Effector memory CD4-positive, alpha-beta T cell (primary cell): Measurements from ENCODE around the gene VWA1.

Experiments used
- DNase-seq, 3 donors: peaks; one replicate each; pipeline ENCODE4 v3.0.0-alpha.2; 2020
- H3K27ac ChIP-seq: 2 replicates; pipeline ENCODE4 v1.7.0; 2013; ENCODE audit warnings: mild to moderate bottlenecking, low read length, moderate library complexity; ENCODE audit not compliant: insufficient read depth, poor library complexity, severe bottlenecking
- H3K27me3 ChIP-seq: replicated peaks from 2 replicates; pipeline ENCODE4 v1.7.0; 2013; ENCODE audit warnings: mild to moderate bottlenecking, low read length; ENCODE audit not compliant: insufficient read depth, control insufficient read depth, poor library complexity, severe bottlenecking
- H3K36me3 ChIP-seq: 2 replicates; pipeline ENCODE4 v1.7.0; 2013; ENCODE audit warnings: mild to moderate bottlenecking, low read length, moderate library complexity; ENCODE audit not compliant: control insufficient read depth, insufficient read depth
- H3K4me1 ChIP-seq: 2 replicates; pipeline ENCODE4 v1.7.0; 2013; ENCODE audit warnings: low read length, mild to moderate bottlenecking; ENCODE audit not compliant: control insufficient read depth, insufficient read depth, poor library complexity, severe bottlenecking
- H3K4me3 ChIP-seq: 2 replicates; pipeline ENCODE4 v1.7.0; 2013; ENCODE audit warnings: low read length, low read depth, mild to moderate bottlenecking; ENCODE audit not compliant: insufficient read depth, poor library complexity, severe bottlenecking
- H3K9me3 ChIP-seq: 2 replicates; pipeline ENCODE4 v1.7.0; 2013; ENCODE audit warnings: mild to moderate bottlenecking, low read length, moderate library complexity; ENCODE audit not compliant: control insufficient read depth
- total RNA-seq, 3 donors: gene quantifications; one replicate each; lab custom pipeline; 2026; lab: John Stamatoyannopoulos, UW

VWA1 gene, protein sequence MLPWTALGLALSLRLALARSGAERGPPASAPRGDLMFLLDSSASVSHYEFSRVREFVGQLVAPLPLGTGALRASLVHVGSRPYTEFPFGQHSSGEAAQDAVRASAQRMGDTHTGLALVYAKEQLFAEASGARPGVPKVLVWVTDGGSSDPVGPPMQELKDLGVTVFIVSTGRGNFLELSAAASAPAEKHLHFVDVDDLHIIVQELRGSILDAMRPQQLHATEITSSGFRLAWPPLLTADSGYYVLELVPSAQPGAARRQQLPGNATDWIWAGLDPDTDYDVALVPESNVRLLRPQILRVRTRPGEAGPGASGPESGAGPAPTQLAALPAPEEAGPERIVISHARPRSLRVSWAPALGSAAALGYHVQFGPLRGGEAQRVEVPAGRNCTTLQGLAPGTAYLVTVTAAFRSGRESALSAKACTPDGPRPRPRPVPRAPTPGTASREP
- 0 to 0.52 (median 0.09) reads per million in 3 donors for total RNA-seq

DNA sequence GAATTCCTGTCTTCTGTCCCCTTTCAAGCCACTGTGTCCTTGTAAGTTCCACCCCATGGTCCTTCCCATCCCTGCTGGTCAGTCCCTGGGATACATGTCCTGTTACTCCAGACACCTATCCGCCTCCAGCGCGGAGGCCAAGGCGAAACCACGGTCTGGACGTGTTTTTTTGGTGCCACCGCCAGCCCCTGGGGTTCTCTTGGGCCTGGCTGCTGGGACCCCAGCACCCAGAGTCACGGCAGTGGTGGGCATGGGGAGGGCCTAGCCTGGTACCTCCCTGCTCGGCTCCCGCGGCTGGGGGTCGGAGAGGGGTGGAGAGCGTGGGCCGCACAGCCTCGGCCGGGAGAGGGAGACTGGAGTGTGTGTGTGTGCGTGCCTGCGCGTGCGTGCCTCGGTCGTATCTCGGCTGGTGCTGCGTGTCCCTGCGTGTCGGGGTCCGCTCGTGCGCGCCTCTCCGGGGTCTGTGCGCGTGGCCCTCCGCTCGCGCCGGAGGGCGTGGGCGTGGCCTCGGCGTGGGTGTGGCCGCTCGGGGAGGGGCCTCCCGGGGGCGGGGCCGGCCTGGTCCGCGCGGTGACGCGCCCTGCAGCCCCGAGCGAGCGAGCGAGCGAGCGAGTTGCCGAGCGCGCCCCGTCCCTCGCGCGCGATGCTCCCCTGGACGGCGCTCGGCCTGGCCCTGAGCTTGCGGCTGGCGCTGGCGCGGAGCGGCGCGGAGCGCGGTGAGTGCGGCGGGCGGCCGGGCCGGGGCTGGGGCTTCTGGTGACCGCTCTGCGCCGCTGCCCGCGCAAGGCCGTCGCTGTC lies at the start of gene VWA1:
Gene VWA1, plus strand, starts transcription at position 585 of the 798 bp plus-strand sequence. Its CDS starts 59 bp downstream, at position 644.
- no peaks in the 10 kb centered on the region for H3K36me3 ChIP-seq
- peak; percentile 22 to 30 (median 22) for DNase-seq
- peak within 1 kb of the TSS; percentile 25 for H3K4me3 ChIP-seq
- H3K27ac ChIP-seq: no peak within 1 kb of the TSS
- H3K27me3 ChIP-seq: peaks cover 52% of the 10 kb centered on the region
- no peaks in the 10 kb centered on the region for H3K9me3 ChIP-seq
- H3K4me1 ChIP-seq: peaks cover 9% of the 10 kb centered on the region

GRCh38 chr1:1385931-1386330 lies 49.6 kb upstream of the VWA1 start:
- DNase-seq: no peak

DNA sequence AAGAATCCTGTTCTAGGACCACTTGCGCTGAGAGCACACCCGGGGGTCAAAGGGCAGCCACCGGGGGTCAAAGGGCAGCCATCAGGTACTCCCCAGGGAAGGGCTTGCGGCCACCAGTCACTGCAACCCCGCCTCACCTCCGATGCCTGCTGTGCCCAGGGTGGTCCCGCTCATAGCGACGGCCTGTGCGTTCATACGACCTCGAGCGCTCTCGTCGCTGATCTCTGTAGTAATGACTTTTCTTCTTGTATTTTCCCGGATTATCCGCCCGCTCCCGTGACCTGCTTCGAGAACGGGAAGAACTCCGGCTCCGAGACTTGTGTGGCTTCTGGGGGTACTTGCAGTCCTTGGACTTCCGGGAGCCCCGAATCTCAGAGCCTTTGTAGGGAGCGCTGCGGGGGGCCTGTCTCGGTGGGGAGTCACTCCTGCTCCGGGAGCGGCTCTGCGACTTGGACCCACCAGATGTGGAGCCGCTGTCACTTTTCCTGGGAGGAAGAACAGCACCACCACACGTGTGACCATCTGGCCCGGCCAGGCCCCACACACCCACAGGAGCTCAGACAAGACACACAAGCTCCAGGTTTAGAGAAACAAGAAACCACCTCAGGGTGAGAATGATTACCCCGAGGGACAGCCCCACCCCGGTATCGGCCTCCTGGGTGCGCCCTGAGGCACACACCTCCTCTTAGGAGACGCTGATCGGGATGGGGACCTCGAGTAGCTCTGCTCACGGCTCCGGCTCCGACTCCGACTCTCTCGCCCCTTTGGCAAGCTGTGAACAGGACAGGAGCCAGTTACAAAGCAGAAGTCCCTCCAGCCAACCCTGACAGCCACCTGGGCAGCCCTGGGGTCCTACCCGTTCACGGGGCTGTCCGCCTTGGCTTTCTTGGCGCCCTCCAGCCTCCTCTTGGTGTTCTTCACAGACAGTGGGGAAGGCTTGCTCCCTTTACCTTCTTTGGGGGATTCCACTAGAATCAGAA lies 48.1 kb upstream of the VWA1 start:
- H3K27ac ChIP-seq: no peak overlapping the region
- no peaks in the 10 kb centered on the region for H3K4me1 ChIP-seq
- H3K4me3 ChIP-seq: no peak overlapping the region
- no peaks in the 10 kb centered on the region for H3K27me3 ChIP-seq
- H3K36me3 ChIP-seq: peaks cover 67% of the 10 kb centered on the region
- H3K9me3 ChIP-seq: no peaks in the 10 kb centered on the region
- no peak for DNase-seq

More at GRCh38 chr1:1385931-1386330, 49.6 kb upstream of the VWA1 start:
- peaks cover 59% of the 10 kb centered on the region for H3K36me3 ChIP-seq
- no peaks in the 10 kb centered on the region for H3K4me1 ChIP-seq
- H3K9me3 ChIP-seq: no peaks in the 10 kb centered on the region
- H3K27ac ChIP-seq: no peak overlapping the region
- no peaks in the 10 kb centered on the region for H3K27me3 ChIP-seq
- H3K4me3 ChIP-seq: no peak overlapping the region

- no peaks in the 10 kb centered on the region for H3K4me1 ChIP-seq
- no peaks in the 10 kb centered on the region for H3K9me3 ChIP-seq
- no peak overlapping the region for H3K27ac ChIP-seq
- H3K27me3 ChIP-seq: no peaks in the 10 kb centered on the region
- H3K4me3 ChIP-seq: no peak overlapping the region
- peaks cover 74% of the 10 kb centered on the region for H3K36me3 ChIP-seq
- no peak for DNase-seq
Observed at GRCh38 chr1:1388078-1388472, 47.4 kb upstream of the VWA1 start.

DNA sequence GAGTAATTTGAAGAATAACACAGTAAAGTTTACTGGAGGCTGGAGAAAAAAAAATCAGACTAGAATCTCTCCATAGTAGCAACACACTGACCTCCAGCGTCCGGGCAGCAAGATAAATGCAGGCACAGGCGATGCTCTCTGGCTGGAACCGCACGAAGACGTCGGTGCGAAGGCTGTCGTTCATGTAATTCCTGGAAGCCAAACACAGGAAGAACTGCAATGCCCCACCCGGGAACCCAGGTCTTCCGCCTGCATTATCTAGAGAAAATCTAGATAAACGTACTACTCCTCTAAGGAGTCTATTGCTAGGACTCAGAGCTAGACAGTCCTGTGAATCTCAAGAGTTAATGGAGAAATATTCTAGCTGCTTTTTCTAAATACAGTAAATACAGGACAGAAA lies 44.8 kb upstream of the VWA1 start:
- Histone ChIP-seq H3K27ac (no peak overlapping the region), H3K36me3 (peaks cover 94% of the 10 kb centered on the region), H3K4me3 (no peak overlapping the region), H3K27me3 (no peaks in the 10 kb centered on the region), H3K4me1 (no peaks in the 10 kb centered on the region), H3K9me3 (no peaks in the 10 kb centered on the region)
- no peak for DNase-seq

DNA sequence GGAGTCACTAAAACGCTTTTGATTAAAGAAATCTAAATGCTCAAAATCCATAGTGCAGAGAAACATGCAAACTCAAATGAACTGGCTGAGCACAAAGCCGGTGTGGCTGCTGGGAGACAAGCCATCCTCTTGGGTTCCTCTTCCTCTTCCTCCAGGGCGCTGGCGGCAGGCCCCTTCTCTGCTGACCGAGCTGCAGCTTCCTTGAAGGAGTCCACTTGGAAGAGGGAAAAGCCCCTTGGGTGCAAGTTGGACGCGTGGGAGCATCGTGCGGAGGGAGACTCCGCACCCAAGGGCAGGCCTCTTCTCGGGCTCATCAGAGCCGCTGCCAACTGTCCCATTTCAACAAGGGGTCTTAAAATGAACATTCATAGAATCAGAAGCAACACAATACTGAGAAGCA lies 44.3 kb upstream of the VWA1 start:
- Histone ChIP-seq H3K27me3 (no peaks in the 10 kb centered on the region), H3K27ac (no peak overlapping the region), H3K4me1 (no peaks in the 10 kb centered on the region), H3K4me3 (no peak overlapping the region), H3K9me3 (no peaks in the 10 kb centered on the region), H3K36me3 (peaks cover 89% of the 10 kb centered on the region)
- DNase-seq: no peak

DNA sequence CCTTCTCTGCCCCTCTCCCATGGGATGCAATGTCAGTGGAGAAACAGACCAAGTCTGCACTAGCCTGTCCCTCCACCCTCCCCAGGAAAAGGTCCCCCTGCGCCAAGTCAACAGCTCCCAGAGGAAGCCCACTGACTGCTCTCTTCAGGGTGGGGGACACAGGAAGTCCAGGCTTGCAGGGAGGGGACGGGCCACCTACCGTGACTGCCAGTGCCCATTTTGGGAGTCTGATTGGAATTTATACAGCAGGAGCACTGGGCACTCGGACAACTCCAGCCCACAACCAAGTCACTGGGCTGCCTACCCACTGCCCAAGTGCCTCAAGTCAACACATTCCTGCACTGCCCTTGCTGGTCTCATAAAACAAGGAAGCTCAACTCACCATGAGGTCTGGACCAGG lies 42.5 kb upstream of the VWA1 start:
- H3K9me3 ChIP-seq: no peaks in the 10 kb centered on the region
- no peaks in the 10 kb centered on the region for H3K27me3 ChIP-seq
- H3K36me3 ChIP-seq: peaks cover 83% of the 10 kb centered on the region
- no peak for DNase-seq
- H3K27ac ChIP-seq: no peak overlapping the region
- H3K4me3 ChIP-seq: no peak overlapping the region
- peaks cover 7% of the 10 kb centered on the region for H3K4me1 ChIP-seq

DNA sequence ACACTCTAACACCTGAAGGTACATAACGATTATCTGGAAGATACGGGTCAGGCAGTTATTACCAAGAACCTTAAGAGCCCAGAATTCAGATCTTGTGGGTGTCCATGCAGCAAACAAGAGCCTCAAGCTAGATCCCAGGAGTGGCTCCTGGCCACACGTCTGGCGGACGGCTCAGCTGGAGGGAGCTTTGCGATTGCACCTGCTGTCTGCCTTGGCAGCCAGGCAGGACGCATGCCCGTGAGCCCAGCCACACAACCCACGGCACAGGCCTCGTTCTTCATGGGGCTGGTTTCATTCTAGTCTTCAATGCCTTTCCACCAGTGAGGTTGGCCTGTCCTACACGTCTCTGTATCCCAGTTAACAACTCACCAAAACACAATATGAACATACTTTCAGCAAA lies 42.1 kb upstream of the VWA1 start:
- Histone ChIP-seq H3K9me3 (no peaks in the 10 kb centered on the region), H3K27me3 (no peaks in the 10 kb centered on the region), H3K27ac (no peak overlapping the region), H3K36me3 (peaks cover 81% of the 10 kb centered on the region), H3K4me3 (no peak overlapping the region), H3K4me1 (peaks cover 11% of the 10 kb centered on the region)
- DNase-seq: no peak

DNA sequence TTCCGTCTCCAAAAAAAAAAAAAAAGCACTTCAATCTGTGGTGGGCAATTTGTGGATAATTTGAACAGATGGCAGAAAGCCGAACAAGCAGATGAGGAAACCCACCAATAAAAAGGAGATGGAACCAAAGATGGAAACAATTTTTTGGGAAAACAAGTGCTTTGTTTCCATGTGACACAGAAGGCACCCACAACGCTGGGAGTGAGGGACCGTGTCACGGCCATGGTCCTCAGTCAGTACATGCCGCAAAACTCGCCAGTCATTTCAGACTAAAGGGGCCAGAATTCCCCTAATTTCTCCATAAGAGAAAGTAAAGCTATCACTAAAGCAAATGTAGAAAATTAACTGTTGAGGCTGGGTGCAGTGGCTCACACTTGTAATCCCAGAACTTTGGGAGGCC lies 41.4 kb upstream of the VWA1 start:
- peaks cover 77% of the 10 kb centered on the region for H3K36me3 ChIP-seq
- H3K4me1 ChIP-seq: peaks cover 14% of the 10 kb centered on the region
- no peaks in the 10 kb centered on the region for H3K27me3 ChIP-seq
- no peaks in the 10 kb centered on the region for H3K9me3 ChIP-seq
- H3K27ac ChIP-seq: no peak overlapping the region
- DNase-seq: no peak
- no peak overlapping the region for H3K4me3 ChIP-seq
